HepG2 (cell line): ENCODE results near the gene METAP1. TPM values are rescaled to one million over a fixed set of nuclear protein-coding genes. Genes with fewer than 3 reads are reported as not detected.

Experiments used
- ATAC-seq: fragments of 200-7000 bp; cut with Tn5 transposase; 3 replicates; pipeline ENCODE4 v1.9.1; 2020; ENCODE audit warnings: mild to moderate bottlenecking, moderate library complexity
- BruUV-seq: library from RNA; stranded (reverse); fragments of 400-500 nt; replicated peaks from 2 replicates; lab custom pipeline; 2021; lab: Mats Ljungman, UMichigan
- CTCF ChIA-PET: fragments of 300-600 bp; formaldehyde crosslinking; extraction: SDS; loops from one replicate; lab custom pipeline; 2021; ENCODE audit warnings: low total read pairs, inconsistent platforms, low intra/inter-chr PET ratio; lab: Yijun Ruan, JAX
- POLR2A ChIA-PET: fragments of 350-600 bp; sonication (Branson Sonifier 250); formaldehyde crosslinking; loops from one replicate; lab custom pipeline; 2020; ENCODE audit warnings: antibody characterized with exemption, inconsistent platforms; lab: Yijun Ruan, JAX
- DNase-seq: peaks from one replicate; pipeline ENCODE4 v3.0.0-alpha.2; 2015; ENCODE audit warnings: low spot score
- FAIRE-seq: peaks from 3 replicates; lab custom pipeline; 2011; peaks lifted over from hg19 to GRCh38; lab: Jason Lieb, UNC
- H2AFZ ChIP-seq: one replicate; pipeline ENCODE4 v1.6.1; 2011; ENCODE audit warnings: low read length, inconsistent platforms
- H3K27ac ChIP-seq: fragments of 300-600 bp; 3 replicates; pipeline ENCODE4 v1.8.0; 2011; ENCODE audit warnings: mixed run types, mild to moderate bottlenecking, mixed read lengths, low read length, inconsistent platforms; ENCODE audit not compliant: insufficient read depth; ENCODE audit errors: extremely low read length
- H3K27me3 ChIP-seq, 2 experiments: fragments of 200-600 bp in 1 of 2; 2 replicates in 1 of 2; 3 replicates in 1 of 2; pipeline versions ENCODE4 v1.6.0 to v1.8.0; 2011; ENCODE audit warnings: low read length in 2 of 2, mild to moderate bottlenecking in 2 of 2, moderate library complexity in 2 of 2, inconsistent platforms in 1 of 2; ENCODE audit not compliant: insufficient read depth in 2 of 2, control insufficient read depth in 1 of 2
- H3K36me3 ChIP-seq, 2 experiments: fragments of 200-600 bp in 1 of 2; replicated peaks in 1 of 2; 2 replicates in 1 of 2; 3 replicates in 1 of 2; pipeline versions ENCODE4 v1.5.1 to v1.8.0; 2011; ENCODE audit warnings: low read length in 2 of 2, inconsistent platforms in 1 of 2; ENCODE audit not compliant: insufficient read depth in 2 of 2, control insufficient read depth in 1 of 2
- H3K4me1 ChIP-seq: 2 replicates; pipeline ENCODE4 v1.5.1; 2012; ENCODE audit warnings: low read length, inconsistent platforms; ENCODE audit not compliant: insufficient read depth
- H3K4me2 ChIP-seq: 2 replicates; pipeline ENCODE4 v1.6.0; 2011; ENCODE audit warnings: low read depth, low read length, inconsistent platforms
- H3K4me3 ChIP-seq, 3 experiments: fragments of 200-600 bp in 1 of 3; sonication (generic), shearing (Covaris generic) in 1 of 3; replicated peaks in 1 of 3; 2 replicates each; pipeline ENCODE4 v1.5.1; 2011 to 2016; ENCODE audit warnings: low read length in 3 of 3, inconsistent platforms in 2 of 3, low read depth in 2 of 3, mild to moderate bottlenecking in 2 of 3, control low read depth in 1 of 3, mixed read lengths in 1 of 3; ENCODE audit not compliant: insufficient read depth in 1 of 3
- H3K79me2 ChIP-seq: one replicate; pipeline ENCODE4 v1.6.1; 2011; ENCODE audit warnings: low read length, inconsistent platforms; ENCODE audit not compliant: insufficient read depth
- H3K9ac ChIP-seq: 2 replicates; pipeline ENCODE4 v1.6.0; 2011; ENCODE audit warnings: mild to moderate bottlenecking, low read depth, low read length, inconsistent platforms; ENCODE audit not compliant: insufficient read depth
- H3K9me3 ChIP-seq: 2 replicates; pipeline ENCODE4 v1.5.1; 2012; ENCODE audit warnings: mild to moderate bottlenecking, low read length
- H4K20me1 ChIP-seq: 2 replicates; pipeline ENCODE4 v1.6.0; 2011; ENCODE audit warnings: inconsistent platforms, mild to moderate bottlenecking, low read length, moderate library complexity; ENCODE audit not compliant: insufficient read depth
- ARNT2 ChIP-seq: sonication (generic); formaldehyde crosslinking; IDR thresholded peaks from 2 replicates; pipeline ENCODE4 v1.8.0; 2022; ENCODE audit warnings: mild to moderate bottlenecking, low read depth, missing genetic modification reagents, moderate library complexity
- ELF1 ChIP-seq: sonication (generic); formaldehyde crosslinking; IDR thresholded peaks from 2 replicates; pipeline ENCODE4 v1.4.0; 2020; ENCODE audit warnings: missing genetic modification reagents
- GATAD2A ChIP-seq: IDR thresholded peaks from 2 replicates; pipeline ENCODE4 v1.6.1; 2016
- MIER3 ChIP-seq: IDR thresholded peaks from 2 replicates; pipeline ENCODE4 v1.6.1; 2016; ENCODE audit warnings: missing compliant biosample characterization, borderline replicate concordance
- MIXL1 ChIP-seq: IDR thresholded peaks from 2 replicates; pipeline ENCODE4 v1.6.1; 2016
- NCOA1 ChIP-seq: sonication (generic); formaldehyde crosslinking; IDR thresholded peaks from 2 replicates; pipeline ENCODE4 v1.9.0; 2021; ENCODE audit warnings: missing genetic modification reagents
- ZNF18 ChIP-seq: sonication (generic); formaldehyde crosslinking; IDR thresholded peaks from 2 replicates; pipeline ENCODE4 v1.8.0; 2022; ENCODE audit warnings: mild to moderate bottlenecking, missing genetic modification reagents; ENCODE audit not compliant: insufficient replicate concordance
- WGBS: methylation state at CpG from one replicate; pipeline ENCODE4 v1.1.6; 2017; ENCODE audit warnings: low lambda C conversion rate; 5-methylcytosine and 5-hydroxymethylcytosine counted together
- in situ Hi-C: cut with HindIII; loops from 2 replicates; pipeline ENCODE4 v1.10.0; 2017; ENCODE audit warnings: low pct_unique_long_range_greater_than_20kb; ENCODE audit not compliant: extremely low pct_ligation_motif_present
- intact Hi-C: fragments of 100-400 bp; cut with micrococcal nuclease; formaldehyde crosslinking; loops from one replicate; pipeline ENCODE4 v1.10.0; 2022; ENCODE audit not compliant: unreplicated experiment
- polyA plus RNA-seq, 8 experiments: library from polyadenylated mRNA; depleted of rRNA in 3 of 8; stranded (reverse) in 7 of 8; unstranded in 1 of 8; fragments of >200 nt; fragmentation: Illumina TruSeq in 4 of 8; extraction: Trizol in 4 of 8; gene quantifications; 2 replicates each; pipeline versions ENCODE4 v1.2.1 to v1.2.3, GENCODE V29; 2011 to 2016; ENCODE audit warnings: low read depth in 4 of 8, missing spikeins in 1 of 8, mixed read lengths in 1 of 8; ENCODE audit not compliant: insufficient read depth in 1 of 8
- total RNA-seq, 5 experiments: library from RNA; depleted of rRNA; stranded (reverse); fragments of >200 nt; fragmentation: Illumina TruSeq; extraction: Trizol; gene quantifications; 2 replicates each; pipeline ENCODE4 v1.2.3, GENCODE V29; 2016; ENCODE audit warnings: low read depth in 1 of 5
- TF ChIP-seq, protein P1 (sequence below): sonication (generic); formaldehyde crosslinking; IDR thresholded peaks from 2 replicates; pipeline ENCODE4 v1.8.0; 2023; ENCODE audit warnings: mild to moderate bottlenecking, missing genetic modification reagents

Gene METAP1
- total and polyA plus RNA-seq, 2 of the 13 experiments (the other 11 are each of a cell fraction or from before 2014, with no cell fraction given), result 44.9 to 53.5 TPM

- no peaks in the 10 kb centered on the region for H4K20me1 ChIP-seq
- TF ChIP-seq ELF1 (CRISPR knock-in tag) (no peak), ZNF18 (CRISPR knock-in tag) (no peak), ARNT2 (CRISPR knock-in tag) (no peak), NCOA1 (CRISPR knock-in tag) (no peak), GATAD2A (CRISPR knock-in tag) (no peak), MIXL1 (CRISPR knock-in tag) (no peak), MIER3 (CRISPR knock-in tag) (no peak)
- TF ChIP-seq, protein P1, sequence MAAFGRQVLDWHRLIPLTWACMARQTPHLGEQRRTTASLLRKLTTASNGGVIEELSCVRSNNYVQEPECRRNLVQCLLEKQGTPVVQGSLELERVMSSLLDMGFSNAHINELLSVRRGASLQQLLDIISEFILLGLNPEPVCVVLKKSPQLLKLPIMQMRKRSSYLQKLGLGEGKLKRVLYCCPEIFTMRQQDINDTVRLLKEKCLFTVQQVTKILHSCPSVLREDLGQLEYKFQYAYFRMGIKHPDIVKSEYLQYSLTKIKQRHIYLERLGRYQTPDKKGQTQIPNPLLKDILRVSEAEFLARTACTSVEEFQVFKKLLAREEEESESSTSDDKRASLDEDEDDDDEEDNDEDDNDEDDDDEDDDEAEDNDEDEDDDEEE, result no peak
- BruUV-seq, result no TSS peak
- in situ Hi-C loops (no loop called here), intact Hi-C loops (no loop called here)
- H3K36me3 ChIP-seq, result no peaks in the 10 kb centered on the region
- no peaks in the 10 kb centered on the region for H3K79me2 ChIP-seq
- FAIRE-seq (no peak), DNase-seq (no peak), ATAC-seq (no peak)
- no peaks in the 10 kb centered on the region; a peak in 1 of 5 replicates for H3K27me3 ChIP-seq
- H2AFZ ChIP-seq, result no peak overlapping the region
- ChIA-PET POLR2A (no interaction called here), CTCF (no interaction called here)
- WGBS, result 88% methylated on average over 1 of the region's 1 CpG
- no peak overlapping the region for H3K9ac ChIP-seq
- H3K9me3 ChIP-seq, result no peaks in the 10 kb centered on the region
- H3K4me2 ChIP-seq, result no peak overlapping the region
- H3K27ac ChIP-seq, result no peak overlapping the region
- no peak overlapping the region for H3K4me3 ChIP-seq
- H3K4me1 ChIP-seq, result no peaks in the 10 kb centered on the region
These were observed 44.6 kb upstream of the METAP1 start for GRCh38 chr4:98950925-98951324.
